NCI-H1436 (cell line): Measurements from ENCODE around the gene AHSA1.
A peak's percentile ranks its signal among the peaks of the same experiment; 100 is the strongest.

ENCODE experiments used
- DNase-seq: peaks from one replicate; lab custom pipeline; 2025; lab: John Stamatoyannopoulos, UW

AHSA1 gene

GRCh38 chr14:77473921-77474320 lies 16.0 kb downstream of the AHSA1 start:
- no peak for DNase-seq

DNA sequence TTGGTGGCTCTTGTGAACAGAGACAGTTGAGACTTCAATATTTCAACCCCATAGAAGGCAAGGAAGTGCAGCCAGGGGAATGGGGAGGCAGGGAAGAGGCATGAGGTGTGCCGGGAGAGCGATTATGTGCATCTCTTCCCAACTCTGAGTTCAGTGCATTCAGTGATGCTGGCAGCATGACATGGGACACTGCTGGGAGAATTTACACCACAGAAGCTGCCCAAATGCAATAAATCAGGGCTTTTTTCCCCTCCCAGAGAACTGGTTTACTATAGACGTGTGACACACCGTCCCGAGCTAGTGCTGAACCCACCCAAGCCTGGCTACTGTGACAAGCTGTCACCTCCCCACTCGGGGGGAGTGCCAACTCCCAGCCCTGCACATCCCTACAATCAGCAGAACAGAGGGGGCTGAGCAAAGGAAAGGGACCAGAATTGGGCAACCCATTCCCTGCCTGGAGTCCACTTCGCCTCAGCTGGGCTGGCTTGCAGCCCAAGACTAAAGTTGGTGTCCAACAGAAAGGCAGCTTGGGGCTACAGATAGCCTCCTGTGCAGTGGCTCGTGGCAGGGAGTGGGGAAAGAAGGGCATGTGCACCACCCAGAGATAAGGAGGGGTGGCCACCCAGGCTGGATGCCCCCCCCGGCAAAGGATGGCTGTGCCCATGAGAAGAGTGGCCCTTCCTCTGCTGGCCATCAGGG lies 16.7 kb downstream of the AHSA1 start:
- DNase-seq, result no peak

DNA sequence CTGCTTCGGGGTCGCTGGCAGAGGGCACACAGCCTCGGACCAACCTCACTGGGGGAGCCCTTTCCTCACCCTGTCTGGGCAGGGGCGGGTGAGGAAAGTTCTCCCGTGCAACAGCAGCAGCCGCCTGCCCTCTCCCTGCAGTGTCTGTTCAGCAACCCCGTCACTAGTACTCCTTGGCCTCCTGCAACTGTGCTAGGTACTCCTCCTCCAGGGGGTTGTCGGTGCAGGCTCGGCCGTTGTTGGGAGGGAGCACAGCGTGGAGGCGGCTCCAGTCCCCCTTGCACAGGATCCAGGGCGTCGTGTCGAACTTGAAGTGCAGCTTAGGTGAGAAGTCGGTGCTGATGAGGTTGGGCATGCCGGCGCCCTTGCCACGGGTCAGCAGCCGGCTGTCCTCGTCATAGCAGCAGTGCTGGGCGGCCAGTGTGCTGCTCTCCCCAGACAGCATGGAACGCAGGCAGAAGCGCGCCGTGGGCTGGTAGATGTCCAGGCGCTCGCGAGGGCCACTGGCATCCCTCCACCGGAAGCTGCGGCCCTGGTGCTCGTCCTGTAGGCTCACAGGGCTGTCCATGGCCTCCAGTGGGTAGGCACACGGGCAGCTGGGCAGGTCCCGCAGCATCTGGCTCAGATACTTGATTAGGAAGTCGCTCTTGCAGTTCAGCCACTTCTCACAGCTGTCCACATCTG lies 17.7 kb downstream of the AHSA1 start:
- DNase-seq, result no peak

DNA sequence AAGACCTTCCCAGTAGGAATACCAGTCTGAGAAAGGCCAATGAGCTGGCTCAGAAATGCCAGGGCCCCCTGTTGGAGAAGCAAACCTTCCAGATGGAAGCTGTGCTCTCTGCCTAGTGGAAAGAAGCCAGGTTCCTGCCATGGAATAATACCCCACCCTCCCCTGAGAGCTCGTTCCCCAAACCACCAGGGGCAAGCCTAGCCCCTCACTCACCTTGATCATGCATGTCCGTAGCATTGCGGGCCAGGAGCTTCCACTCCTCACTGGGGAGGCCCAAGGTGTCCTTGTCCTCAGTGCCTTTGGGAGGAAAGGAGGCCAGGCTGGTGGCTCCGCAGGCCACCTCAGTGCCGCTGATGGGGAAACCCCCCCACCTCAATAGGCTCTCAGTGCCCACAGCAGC lies 20.1 kb downstream of the AHSA1 start:
- no peak for DNase-seq

DNA sequence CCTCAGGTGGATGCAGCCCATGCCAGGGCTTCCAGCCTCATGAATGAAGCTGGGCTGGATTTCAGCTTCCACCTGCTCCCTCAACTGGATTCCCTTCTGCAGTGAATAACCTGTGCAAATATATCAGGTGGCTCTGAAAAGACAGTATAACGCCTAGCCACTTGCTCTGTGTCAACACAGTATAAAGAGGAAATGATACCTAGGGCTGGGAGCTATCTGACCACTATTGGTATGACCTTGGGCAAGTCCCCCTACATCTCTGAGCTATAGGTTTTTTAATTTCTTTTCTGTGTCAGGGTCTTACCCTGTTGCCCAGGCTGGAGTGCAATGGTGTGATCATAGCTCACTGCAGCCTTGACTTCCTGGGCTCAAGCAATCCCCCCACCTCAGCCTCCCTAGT lies 20.9 kb downstream of the AHSA1 start:
- no peak for DNase-seq

GRCh38 chr14:77482422-77482821 lies 24.5 kb downstream of the AHSA1 start:
- no peak for DNase-seq

DNA sequence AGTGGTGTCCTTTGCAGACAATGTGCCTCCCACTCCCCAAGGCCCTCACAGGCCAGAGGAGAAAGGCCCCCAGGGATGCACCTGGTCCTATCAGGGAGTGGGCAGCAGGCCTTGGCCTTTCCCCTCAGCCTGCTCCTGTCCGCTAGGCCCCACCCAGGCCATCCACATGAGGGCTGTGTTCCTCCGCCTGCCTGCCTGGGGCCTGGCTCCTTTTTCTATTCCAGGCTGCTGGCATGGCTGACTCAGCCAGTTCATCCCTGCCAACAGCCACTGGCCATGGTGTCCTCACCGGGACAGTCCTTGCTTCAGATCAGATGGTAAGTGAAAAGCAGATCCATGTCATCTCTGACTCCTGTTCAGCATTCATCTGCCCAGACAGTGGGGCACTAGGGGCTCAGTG lies 27.4 kb downstream of the AHSA1 start:
- DNase-seq, result no peak

GRCh38 chr14:77485901-77486678 lies 28.2 kb downstream of the AHSA1 start:
- no peak for DNase-seq

DNA sequence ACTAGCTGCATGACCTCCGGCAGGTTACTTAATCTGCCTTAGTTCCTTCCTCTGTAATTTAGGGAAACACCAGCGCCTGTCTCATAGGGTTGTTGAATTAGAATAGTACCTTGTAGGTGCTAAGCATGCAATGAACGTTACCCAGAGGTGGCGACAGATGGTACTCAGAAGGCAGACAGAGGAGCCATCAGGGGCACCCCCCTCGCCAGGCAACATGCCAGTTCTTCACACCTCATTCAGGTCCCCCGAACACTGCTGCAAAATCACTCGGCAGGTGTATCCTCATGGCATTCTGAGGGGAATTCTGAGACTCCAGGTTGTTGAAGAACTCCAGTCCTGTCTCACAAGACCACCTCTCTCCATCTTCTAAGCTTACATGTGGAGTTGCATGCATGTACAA lies 30.7 kb downstream of the AHSA1 start:
- no peak for DNase-seq

DNA sequence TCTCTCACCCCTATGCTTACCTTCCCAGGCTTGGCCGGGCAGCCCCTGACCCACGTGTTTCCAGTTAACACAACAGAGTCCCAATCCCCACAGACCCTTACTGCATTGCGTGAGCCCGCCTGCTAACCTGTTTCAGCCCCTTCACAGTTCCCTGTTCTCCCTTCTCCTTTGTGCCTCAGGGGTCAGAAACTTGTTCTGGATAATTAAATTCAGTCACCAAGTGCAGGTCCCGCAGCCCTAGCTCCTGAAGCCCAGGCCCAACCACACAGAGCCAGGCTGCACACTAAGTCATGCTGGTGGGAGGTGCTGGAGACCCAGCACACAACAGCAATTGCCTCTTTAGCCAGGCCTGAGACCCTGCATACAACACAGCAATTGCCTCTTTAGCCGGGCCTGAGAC lies 31.1 kb downstream of the AHSA1 start:
- no peak for DNase-seq

GRCh38 chr14:77490347-77490986 lies 32.6 kb downstream of the AHSA1 start:
- no peak for DNase-seq

- no peak for DNase-seq
Observed at GRCh38 chr14:77491056-77491455, 33.2 kb downstream of the AHSA1 start.

- DNase-seq, result no peak
Observed at GRCh38 chr14:77495334-77495733, 37.4 kb downstream of the AHSA1 start.

DNA sequence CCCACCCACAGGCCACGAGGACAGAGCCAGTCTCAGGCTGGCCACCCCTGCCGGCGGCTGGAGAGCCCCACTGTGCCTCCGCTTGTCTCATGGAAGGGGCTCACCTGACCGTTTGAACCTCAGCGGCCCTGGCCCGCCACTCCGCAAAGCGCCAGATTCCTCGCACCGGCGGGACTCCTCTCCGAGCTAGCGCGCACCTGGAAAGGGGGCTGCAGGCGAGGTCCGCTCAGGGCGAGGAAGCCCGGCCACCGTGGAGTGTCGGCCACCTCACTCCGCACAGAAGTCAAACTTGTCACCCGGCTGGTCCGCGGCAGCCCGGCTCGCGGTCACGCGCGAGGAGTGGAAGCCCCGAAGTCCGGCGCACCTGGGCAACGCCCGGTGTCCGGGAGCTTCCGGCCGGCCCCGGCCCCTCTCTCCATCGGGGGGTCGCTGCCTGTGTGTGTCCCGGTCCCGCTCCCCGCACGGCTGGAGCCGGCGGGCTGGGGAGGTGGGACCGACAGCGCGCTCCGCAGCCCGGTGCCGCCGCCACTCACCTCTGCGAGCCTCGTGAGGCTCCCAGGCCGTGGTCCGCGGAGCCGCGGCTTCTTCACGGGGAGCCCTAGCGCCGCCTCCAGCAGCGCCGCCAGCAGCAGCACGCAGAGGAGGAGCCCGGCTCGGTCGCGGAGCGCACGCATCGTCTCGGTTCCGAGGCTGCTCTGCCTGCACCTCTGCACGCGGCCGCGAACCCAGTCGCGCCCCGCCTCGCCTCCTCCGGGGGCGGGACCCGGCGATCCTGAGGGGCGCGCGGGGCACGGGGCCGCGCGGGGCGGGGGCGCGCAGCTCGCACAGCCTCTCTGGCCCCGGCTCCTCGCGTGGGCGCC lies 40.5 kb downstream of the AHSA1 start, which contains the start of gene ISM2:
ISM2 (minus strand) TSS at position 697 of the 860 bp plus-strand sequence; CDS start at position 674, 23 bp downstream.
- peak; percentile 44 for DNase-seq

- no peak for DNase-seq
Observed at GRCh38 chr14:77498984-77499527, 41.2 kb downstream of the AHSA1 start.

DNA sequence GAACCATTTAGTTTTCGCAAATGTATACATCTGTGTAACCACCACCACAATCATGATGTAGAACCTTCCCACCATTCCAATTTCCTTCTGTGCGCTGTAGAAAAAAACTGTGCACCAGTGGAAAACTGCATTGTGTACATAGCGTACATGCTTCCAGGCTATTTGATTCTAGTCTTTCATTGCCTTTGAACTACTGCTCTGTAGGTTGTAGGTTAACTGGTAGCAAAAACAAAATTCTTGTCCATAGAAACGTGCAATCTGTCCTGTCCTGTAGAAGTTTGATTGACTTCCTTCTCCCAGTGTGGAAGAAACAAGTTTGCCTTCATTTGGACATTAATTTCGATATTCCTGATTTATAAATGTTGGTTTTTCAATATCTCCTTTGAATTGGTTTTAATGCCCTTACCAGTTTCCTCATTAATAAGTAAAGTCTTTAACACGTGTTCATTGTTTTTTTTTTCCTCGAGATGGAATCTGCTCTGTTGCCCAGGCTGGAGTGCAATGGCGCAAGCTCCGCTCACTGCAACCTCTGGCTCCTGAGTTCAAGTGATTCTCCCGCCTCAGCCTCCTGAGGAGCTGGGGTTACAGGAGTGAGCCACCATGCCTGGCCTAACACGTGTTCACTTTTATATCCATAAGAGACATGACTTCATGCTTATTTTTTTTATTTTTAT lies 44.4 kb downstream of the AHSA1 start:
- DNase-seq, result no peak

GRCh38 chr14:77503138-77503537 lies 45.2 kb downstream of the AHSA1 start:
- DNase-seq, result no peak

DNA sequence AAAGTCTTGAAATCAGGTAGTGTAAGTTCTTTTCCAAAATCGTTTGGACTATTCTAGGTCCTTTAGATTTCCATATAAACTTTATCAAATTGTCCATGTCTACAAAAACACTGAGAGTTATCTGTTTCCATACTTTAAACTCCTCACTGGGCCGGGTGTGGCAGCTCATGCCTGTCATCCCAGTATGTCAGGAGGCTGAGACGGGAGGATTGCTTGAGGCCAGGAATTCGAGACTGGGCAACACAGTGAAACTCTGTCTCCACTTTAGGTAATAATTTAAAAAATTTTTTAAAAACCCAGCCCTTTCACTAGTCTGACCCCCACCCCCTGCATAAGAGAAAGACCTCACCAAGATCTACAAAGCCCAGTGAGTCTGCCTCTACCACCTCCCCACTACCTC lies 47.1 kb downstream of the AHSA1 start:
- no peak for DNase-seq

DNA sequence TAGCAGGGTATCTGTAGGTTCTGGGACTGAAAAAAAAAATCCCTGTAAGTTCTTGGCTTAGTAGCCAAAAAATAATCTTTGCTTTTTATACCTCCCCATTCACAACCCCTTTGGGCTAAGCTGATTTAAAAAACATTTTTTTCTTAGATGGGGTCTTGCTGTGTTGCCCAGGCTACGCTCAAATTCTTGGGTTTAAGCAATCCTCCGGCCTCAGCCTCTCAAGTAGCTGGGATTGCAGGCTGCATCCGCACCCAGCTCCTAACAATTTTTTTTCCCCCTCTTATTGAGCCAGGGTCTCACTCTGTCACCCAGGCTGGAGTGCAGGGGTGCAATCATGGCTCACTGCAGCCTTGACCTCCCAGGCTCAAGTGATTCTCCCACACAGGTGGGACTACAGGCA lies 49.9 kb downstream of the AHSA1 start:
- no peak for DNase-seq

- no peak for DNase-seq
Observed at GRCh38 chr14:77508249-77508648, 50.4 kb downstream of the AHSA1 start.

DNA sequence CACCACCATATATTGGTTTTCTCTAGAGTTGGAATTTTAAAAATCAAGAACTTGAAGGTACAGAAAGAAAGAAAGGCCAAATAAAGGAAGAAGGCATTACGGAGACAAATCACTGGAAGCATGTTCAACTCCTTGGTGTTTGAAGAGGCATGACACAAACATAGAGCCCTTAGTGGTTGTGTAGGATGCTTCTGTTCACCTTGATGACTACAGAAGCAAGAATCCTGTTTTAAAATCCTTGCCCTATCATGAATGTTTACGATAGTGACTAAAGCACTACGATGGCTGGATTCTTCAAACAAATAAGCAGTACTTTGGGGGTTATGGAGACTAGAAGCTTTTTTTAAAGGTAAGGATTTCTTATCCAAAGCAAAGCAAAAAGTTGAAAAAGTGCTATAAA lies 51.0 kb downstream of the AHSA1 start:
- DNase-seq, result no peak
